ENCODE measurements around the gene KIF26B. TPM values are rescaled to one million over a fixed set of nuclear protein-coding genes. Genes with fewer than 3 reads are reported as not detected.

The KIF26B gene
- total and polyA plus RNA-seq, 2 donors = 0.43 to 1.6 TPM

- H3K4me3 ChIP-seq (ENCODE audit: low read length in 2 of 2) = no peak overlapping the region
- H3K27ac ChIP-seq (ENCODE audit: low read depth in 1 of 2, low read length in 1 of 2) = no peak overlapping the region
- no peaks in the 10 kb centered on the region for H3K9me3 ChIP-seq (ENCODE audit: control insufficient read depth in 2 of 2, insufficient read depth in 1 of 2, low read length in 1 of 2)
- H3K36me3 ChIP-seq (ENCODE audit: control insufficient read depth in 2 of 2, insufficient read depth in 2 of 2, low read length in 1 of 2) = no peaks in the 10 kb centered on the region
- DNase-seq (ENCODE audit: low read depth in 6 of 9, low spot score in 9 of 9) = no peak
- no peaks in the 10 kb centered on the region for H3K4me1 ChIP-seq (ENCODE audit: control insufficient read depth in 2 of 2, insufficient read depth in 2 of 2, low read length in 2 of 2)
- 90% methylated on average over 6 of the region's 6 CpGs for WGBS
- no peaks in the 10 kb centered on the region for H3K27me3 ChIP-seq (ENCODE audit: control insufficient read depth in 2 of 2, insufficient read depth in 1 of 2, low read length in 1 of 2)
Observed at GRCh38 chr1:245483247-245483646, 328.5 kb downstream of the KIF26B start.

- Histone ChIP-seq H3K9me3 (ENCODE audit: control insufficient read depth in 2 of 2, insufficient read depth in 1 of 2, low read length in 1 of 2) (no peaks in the 10 kb centered on the region), H3K4me3 (ENCODE audit: low read length in 2 of 2) (no peak overlapping the region), H3K27ac (ENCODE audit: low read depth in 1 of 2, low read length in 1 of 2) (no peak overlapping the region), H3K4me1 (ENCODE audit: control insufficient read depth in 2 of 2, insufficient read depth in 2 of 2, low read length in 2 of 2) (no peaks in the 10 kb centered on the region), H3K36me3 (ENCODE audit: control insufficient read depth in 2 of 2, insufficient read depth in 2 of 2, low read length in 1 of 2) (no peaks in the 10 kb centered on the region), H3K27me3 (ENCODE audit: control insufficient read depth in 2 of 2, insufficient read depth in 1 of 2, low read length in 1 of 2) (no peaks in the 10 kb centered on the region)
- 49% methylated on average over 2 of the region's 2 CpGs for WGBS
- DNase-seq (ENCODE audit: low read depth in 6 of 9, low spot score in 9 of 9) = no peak
Observed at GRCh38 chr1:245484176-245484575, 329.4 kb downstream of the KIF26B start.

DNA sequence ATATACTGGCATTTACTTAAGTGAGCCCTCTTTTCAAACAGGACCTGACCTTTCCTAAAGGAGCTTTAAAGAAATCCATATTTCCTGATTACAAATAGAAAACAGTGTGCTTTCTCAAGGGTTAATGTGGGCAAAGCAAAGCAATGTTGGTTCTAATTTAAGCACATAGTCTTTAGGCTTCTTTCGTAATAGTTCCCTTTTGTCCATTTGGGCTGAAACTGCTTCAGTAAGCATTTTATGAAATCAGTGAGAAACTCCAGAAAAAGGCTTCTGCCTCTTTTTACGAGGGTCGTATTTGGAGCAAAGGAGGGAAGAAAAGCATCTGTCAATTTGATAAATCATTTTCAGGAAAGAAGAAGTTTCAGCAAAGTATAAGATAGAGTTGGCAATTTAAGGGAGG, 331.2 kb downstream of the KIF26B start:
- H3K36me3 ChIP-seq (ENCODE audit: control insufficient read depth in 2 of 2, insufficient read depth in 2 of 2, low read length in 1 of 2) = no peaks in the 10 kb centered on the region
- H3K4me3 ChIP-seq (ENCODE audit: low read length in 2 of 2) = no peak overlapping the region
- no peaks in the 10 kb centered on the region for H3K27me3 ChIP-seq (ENCODE audit: control insufficient read depth in 2 of 2, insufficient read depth in 1 of 2, low read length in 1 of 2)
- H3K9me3 ChIP-seq (ENCODE audit: control insufficient read depth in 2 of 2, insufficient read depth in 1 of 2, low read length in 1 of 2) = no peaks in the 10 kb centered on the region
- WGBS = 71% methylated on average over 3 of the region's 3 CpGs
- DNase-seq (ENCODE audit: low read depth in 6 of 9, low spot score in 9 of 9) = no peak
- H3K27ac ChIP-seq (ENCODE audit: low read depth in 1 of 2, low read length in 1 of 2) = no peak overlapping the region
- no peaks in the 10 kb centered on the region for H3K4me1 ChIP-seq (ENCODE audit: control insufficient read depth in 2 of 2, insufficient read depth in 2 of 2, low read length in 2 of 2)

- WGBS = 84% methylated on average over 8 of the region's 8 CpGs
- Histone ChIP-seq H3K4me3 (ENCODE audit: low read length in 2 of 2) (no peak overlapping the region), H3K27me3 (ENCODE audit: control insufficient read depth in 2 of 2, insufficient read depth in 1 of 2, low read length in 1 of 2) (no peaks in the 10 kb centered on the region), H3K27ac (ENCODE audit: low read depth in 1 of 2, low read length in 1 of 2) (no peak overlapping the region), H3K4me1 (ENCODE audit: control insufficient read depth in 2 of 2, insufficient read depth in 2 of 2, low read length in 2 of 2) (no peaks in the 10 kb centered on the region), H3K36me3 (ENCODE audit: control insufficient read depth in 2 of 2, insufficient read depth in 2 of 2, low read length in 1 of 2) (no peaks in the 10 kb centered on the region), H3K9me3 (ENCODE audit: control insufficient read depth in 2 of 2, insufficient read depth in 1 of 2, low read length in 1 of 2) (no peaks in the 10 kb centered on the region)
- DNase-seq (ENCODE audit: low read depth in 6 of 9, low spot score in 9 of 9) = no peak
Observed at GRCh38 chr1:245486775-245487470, 332.1 kb downstream of the KIF26B start.

DNA sequence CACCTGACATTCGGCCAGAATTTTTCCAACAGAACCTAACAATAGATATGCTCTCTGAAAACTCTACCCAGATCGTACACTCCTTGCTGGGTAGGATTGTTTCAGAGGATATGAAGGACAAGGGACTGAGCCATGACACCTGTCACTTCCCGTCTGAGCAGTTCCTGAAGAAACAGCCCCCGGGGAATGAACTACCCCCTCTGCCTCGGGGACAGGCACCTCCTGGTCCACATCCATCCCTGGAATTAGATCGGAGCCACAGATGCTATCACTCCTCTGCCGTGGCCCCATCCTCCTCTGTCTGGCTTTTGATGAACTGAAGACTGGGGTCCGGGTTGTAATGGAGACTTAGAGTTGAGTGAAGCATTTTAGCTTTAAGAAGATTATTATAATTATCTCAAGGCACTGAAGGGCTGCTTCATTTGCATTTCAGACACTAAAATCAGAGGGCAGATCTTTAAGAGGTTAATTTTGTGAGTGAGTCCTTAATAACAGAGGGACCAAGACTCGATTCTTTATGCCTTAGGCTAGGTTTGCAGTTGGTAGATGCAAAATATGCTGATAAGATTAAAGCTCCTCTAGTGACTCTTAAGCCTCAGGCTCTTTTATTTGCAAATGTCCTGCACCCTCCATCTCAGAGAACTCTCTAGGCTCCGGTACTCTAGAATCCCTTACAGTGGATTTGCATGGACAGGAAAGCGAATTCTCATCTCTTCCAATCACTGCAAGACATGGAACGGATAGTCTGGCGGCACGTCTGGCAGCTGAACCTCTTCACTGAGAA, 333.8 kb downstream of the KIF26B start:
- DNase-seq (ENCODE audit: low read depth in 6 of 9, low spot score in 9 of 9) = no peak
- no peak overlapping the region for H3K4me3 ChIP-seq (ENCODE audit: low read length in 2 of 2)
- H3K4me1 ChIP-seq (ENCODE audit: control insufficient read depth in 2 of 2, insufficient read depth in 2 of 2, low read length in 2 of 2) = no peaks in the 10 kb centered on the region
- no peaks in the 10 kb centered on the region for H3K9me3 ChIP-seq (ENCODE audit: control insufficient read depth in 2 of 2, insufficient read depth in 1 of 2, low read length in 1 of 2)
- H3K36me3 ChIP-seq (ENCODE audit: control insufficient read depth in 2 of 2, insufficient read depth in 2 of 2, low read length in 1 of 2) = no peaks in the 10 kb centered on the region
- H3K27me3 ChIP-seq (ENCODE audit: control insufficient read depth in 2 of 2, insufficient read depth in 1 of 2, low read length in 1 of 2) = no peaks in the 10 kb centered on the region
- no peak overlapping the region for H3K27ac ChIP-seq (ENCODE audit: low read depth in 1 of 2, low read length in 1 of 2)
- 93% methylated on average over 14 of the region's 14 CpGs for WGBS

DNA sequence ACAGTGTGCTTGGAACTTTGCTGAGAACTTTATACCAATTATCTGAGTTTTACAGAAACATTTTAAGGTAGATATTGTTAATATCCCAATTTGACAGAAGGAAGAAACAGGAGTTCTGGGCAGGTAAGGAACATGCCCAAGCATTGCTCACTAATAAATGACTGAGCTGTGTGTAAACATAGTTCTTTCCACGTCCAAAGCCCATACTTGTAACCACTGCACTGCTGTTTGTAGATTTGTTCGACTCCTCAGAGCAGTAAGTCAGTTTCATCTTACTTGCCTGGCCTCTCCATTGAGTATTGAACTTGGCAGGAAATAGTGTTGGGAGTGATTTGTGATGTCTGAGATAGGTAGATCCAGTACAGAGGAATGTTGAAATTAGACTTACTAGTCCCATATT, 335.1 kb downstream of the KIF26B start:
- no peak for DNase-seq (ENCODE audit: low read depth in 6 of 9, low spot score in 9 of 9)
- 87% methylated on average over 2 of the region's 2 CpGs for WGBS
- H3K27ac ChIP-seq (ENCODE audit: low read depth in 1 of 2, low read length in 1 of 2) = no peak overlapping the region

GRCh38 chr1:245493029-245493428, 338.2 kb downstream of the KIF26B start:
- no peak overlapping the region for H3K4me3 ChIP-seq (ENCODE audit: low read length in 2 of 2)
- WGBS = 89% methylated on average over 5 of the region's 5 CpGs
- H3K27ac ChIP-seq (ENCODE audit: low read depth in 1 of 2, low read length in 1 of 2) = no peak overlapping the region
- no peaks in the 10 kb centered on the region for H3K9me3 ChIP-seq (ENCODE audit: control insufficient read depth in 2 of 2, insufficient read depth in 1 of 2, low read length in 1 of 2)
- H3K36me3 ChIP-seq (ENCODE audit: control insufficient read depth in 2 of 2, insufficient read depth in 2 of 2, low read length in 1 of 2) = no peaks in the 10 kb centered on the region
- no peak for DNase-seq (ENCODE audit: low read depth in 6 of 9, low spot score in 9 of 9)
- no peaks in the 10 kb centered on the region for H3K4me1 ChIP-seq (ENCODE audit: control insufficient read depth in 2 of 2, insufficient read depth in 2 of 2, low read length in 2 of 2)
- no peaks in the 10 kb centered on the region for H3K27me3 ChIP-seq (ENCODE audit: control insufficient read depth in 2 of 2, insufficient read depth in 1 of 2, low read length in 1 of 2)

More for the DNA sequence above, 335.1 kb downstream of the KIF26B start:
- no peaks in the 10 kb centered on the region for H3K36me3 ChIP-seq (ENCODE audit: control insufficient read depth in 2 of 2, insufficient read depth in 2 of 2, low read length in 1 of 2)
- no peaks in the 10 kb centered on the region for H3K9me3 ChIP-seq (ENCODE audit: control insufficient read depth in 2 of 2, insufficient read depth in 1 of 2, low read length in 1 of 2)
- H3K4me1 ChIP-seq (ENCODE audit: control insufficient read depth in 2 of 2, insufficient read depth in 2 of 2, low read length in 2 of 2) = no peaks in the 10 kb centered on the region
- no peak overlapping the region for H3K4me3 ChIP-seq (ENCODE audit: low read length in 2 of 2)
- H3K27me3 ChIP-seq (ENCODE audit: control insufficient read depth in 2 of 2, insufficient read depth in 1 of 2, low read length in 1 of 2) = no peaks in the 10 kb centered on the region

DNA sequence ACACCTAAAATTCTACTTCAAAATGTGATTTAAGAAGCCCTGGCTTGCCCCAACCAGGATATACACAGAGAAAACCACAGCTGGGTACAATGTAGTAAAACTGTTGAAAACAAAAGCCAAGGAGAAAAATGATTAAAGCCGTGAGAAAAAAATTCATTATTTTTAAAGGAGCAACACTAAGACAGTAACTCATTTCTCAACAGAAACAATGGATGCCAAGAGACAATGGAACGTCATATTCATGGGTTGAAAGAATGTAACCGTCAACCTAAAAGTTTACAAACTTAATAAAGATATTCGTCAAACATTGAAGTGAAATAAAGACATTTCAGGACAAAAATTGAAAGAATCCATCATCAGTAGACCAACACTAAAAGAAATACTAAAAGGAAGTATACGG, 340.9 kb downstream of the KIF26B start:
- H3K4me3 ChIP-seq (ENCODE audit: low read length in 2 of 2) = no peak overlapping the region
- no peak for DNase-seq (ENCODE audit: low read depth in 6 of 9, low spot score in 9 of 9)
- H3K27ac ChIP-seq (ENCODE audit: low read depth in 1 of 2, low read length in 1 of 2) = no peak overlapping the region
- H3K9me3 ChIP-seq (ENCODE audit: control insufficient read depth in 2 of 2, insufficient read depth in 1 of 2, low read length in 1 of 2) = no peaks in the 10 kb centered on the region
- no peaks in the 10 kb centered on the region for H3K36me3 ChIP-seq (ENCODE audit: control insufficient read depth in 2 of 2, insufficient read depth in 2 of 2, low read length in 1 of 2)
- WGBS = 89% methylated on average over 5 of the region's 5 CpGs
- H3K4me1 ChIP-seq (ENCODE audit: control insufficient read depth in 2 of 2, insufficient read depth in 2 of 2, low read length in 2 of 2) = no peaks in the 10 kb centered on the region
- H3K27me3 ChIP-seq (ENCODE audit: control insufficient read depth in 2 of 2, insufficient read depth in 1 of 2, low read length in 1 of 2) = no peaks in the 10 kb centered on the region

GRCh38 chr1:245500546-245500945, 345.8 kb downstream of the KIF26B start:
- Histone ChIP-seq H3K4me3 (ENCODE audit: low read length in 2 of 2) (no peak overlapping the region), H3K9me3 (ENCODE audit: control insufficient read depth in 2 of 2, insufficient read depth in 1 of 2, low read length in 1 of 2) (no peaks in the 10 kb centered on the region), H3K27ac (ENCODE audit: low read depth in 1 of 2, low read length in 1 of 2) (no peak overlapping the region), H3K36me3 (ENCODE audit: control insufficient read depth in 2 of 2, insufficient read depth in 2 of 2, low read length in 1 of 2) (no peaks in the 10 kb centered on the region), H3K27me3 (ENCODE audit: control insufficient read depth in 2 of 2, insufficient read depth in 1 of 2, low read length in 1 of 2) (no peaks in the 10 kb centered on the region), H3K4me1 (ENCODE audit: control insufficient read depth in 2 of 2, insufficient read depth in 2 of 2, low read length in 2 of 2) (no peaks in the 10 kb centered on the region)
- 94% methylated on average over 7 of the region's 7 CpGs for WGBS
- no peak for DNase-seq (ENCODE audit: low read depth in 6 of 9, low spot score in 9 of 9)

All from thymus (tissue), 11 donors.